Stimulated activated CD4-positive, alpha-beta T cell treated with anti-CD3 and anti-CD28 coated beads, TNF-alpha, amount 100 ng/mL, for 24 hours (primary cell): ENCODE measurements around the gene KIF13A.
"Not testable (repeated sequence)": the region's sequence is repeated elsewhere in the genome, so short reads cannot be mapped to it uniquely, and the experiment has no call there.

Source experiments
- DNase-seq, 3 experiments: peaks; one replicate each; pipeline ENCODE4 v3.0.0-alpha.2; 2020; ENCODE audit warnings: low read depth in 3 of 3

The KIF13A gene

GRCh38 chr6:17790489-17790888 lies 196.9 kb downstream of the KIF13A start:
- no peak for DNase-seq

- DNase-seq: no peak
Measured at GRCh38 chr6:17785094-17785787, 202.2 kb downstream of the KIF13A start.

- no peak for DNase-seq
Measured at GRCh38 chr6:17780061-17780460, 207.4 kb downstream of the KIF13A start.

- no peak for DNase-seq
Measured at GRCh38 chr6:17771609-17772008, 215.8 kb downstream of the KIF13A start.

- no peak for DNase-seq
Measured at GRCh38 chr6:17768881-17769280, 218.6 kb downstream of the KIF13A start.

- no peak for DNase-seq
Measured at GRCh38 chr6:17768388-17768787, 219.0 kb downstream of the KIF13A start.

- DNase-seq: no peak
Measured at GRCh38 chr6:17762651-17763050, 224.8 kb downstream of the KIF13A start.

- no peak for DNase-seq
Measured at GRCh38 chr6:17758119-17758518, 229.3 kb downstream of the KIF13A start.

- no peak for DNase-seq
Measured at GRCh38 chr6:17754254-17754653, 233.2 kb downstream of the KIF13A start.

GRCh38 chr6:17745324-17745723 lies 242.1 kb downstream of the KIF13A start:
- DNase-seq: not testable (repeated sequence)

- DNase-seq: not testable (repeated sequence)
Measured at GRCh38 chr6:17744757-17745308, 242.6 kb downstream of the KIF13A start.

- DNase-seq: no peak
Measured at GRCh38 chr6:17744019-17744756, 243.2 kb downstream of the KIF13A start.

GRCh38 chr6:17741507-17741906 lies 245.9 kb downstream of the KIF13A start:
- DNase-seq: no peak

- DNase-seq: no peak
Measured at GRCh38 chr6:17740559-17741220, 246.7 kb downstream of the KIF13A start.

GRCh38 chr6:17737704-17738252 lies 249.7 kb downstream of the KIF13A start:
- no peak for DNase-seq

GRCh38 chr6:17735311-17735710 lies 252.1 kb downstream of the KIF13A start:
- DNase-seq: not testable (repeated sequence)

- DNase-seq: no peak
Measured at GRCh38 chr6:17730078-17730704, 257.2 kb downstream of the KIF13A start.

- no peak for DNase-seq
Measured at GRCh38 chr6:17729223-17730077, 258.0 kb downstream of the KIF13A start.

- no peak for DNase-seq
Measured at GRCh38 chr6:17728551-17729222, 258.7 kb downstream of the KIF13A start.

GRCh38 chr6:17725083-17725482 lies 262.4 kb downstream of the KIF13A start:
- DNase-seq: no peak
